Stimulated activated CD8-positive, alpha-beta memory T cell treated with anti-CD3 and anti-CD28 coated beads, Interleukin-15, amount 100 ng/mL, for 4 hours (primary cell): Measurements from ENCODE around the gene PSD4.

Experiments used
- DNase-seq, 2 donors: peaks; one replicate each; pipeline ENCODE4 v3.0.0-alpha.2; 2020; ENCODE audit warnings: low read depth in 2 of 2

Gene PSD4

GRCh38 chr2:113207021-113207420 lies 33.2 kb downstream of the PSD4 start:
- DNase-seq: no peak

GRCh38 chr2:113208396-113208795 lies 34.6 kb downstream of the PSD4 start:
- DNase-seq: no peak

- no peak for DNase-seq
Observed at GRCh38 chr2:113209011-113209645, 35.4 kb downstream of the PSD4 start.

GRCh38 chr2:113209646-113210171 lies 35.9 kb downstream of the PSD4 start:
- DNase-seq: no peak

GRCh38 chr2:113211226-113212105 lies 37.7 kb downstream of the PSD4 start:
- DNase-seq: no peak

GRCh38 chr2:113212245-113213060 lies 38.7 kb downstream of the PSD4 start:
- DNase-seq: no peak

GRCh38 chr2:113213061-113213930 lies 39.5 kb downstream of the PSD4 start:
- no peak for DNase-seq

- DNase-seq: no peak
Observed at GRCh38 chr2:113214141-113214540, 40.4 kb downstream of the PSD4 start.

GRCh38 chr2:113215056-113215455 lies 41.3 kb downstream of the PSD4 start:
- DNase-seq: no peak

- DNase-seq: no peak
Observed at GRCh38 chr2:113216321-113216720, 42.5 kb downstream of the PSD4 start.

GRCh38 chr2:113216891-113217454 lies 43.2 kb downstream of the PSD4 start:
- no peak for DNase-seq

GRCh38 chr2:113217455-113218282 lies 43.9 kb downstream of the PSD4 start:
- no peak for DNase-seq

GRCh38 chr2:113218283-113219091 lies 44.7 kb downstream of the PSD4 start:
- DNase-seq: no peak

- DNase-seq: no peak
Observed at GRCh38 chr2:113219092-113219441, 45.3 kb downstream of the PSD4 start.

GRCh38 chr2:113219525-113219888 lies 45.7 kb downstream of the PSD4 start:
- no peak for DNase-seq

GRCh38 chr2:113219889-113220641 lies 46.3 kb downstream of the PSD4 start:
- no peak for DNase-seq

GRCh38 chr2:113220970-113221708 lies 47.4 kb downstream of the PSD4 start:
- DNase-seq: no peak

GRCh38 chr2:113221846-113222245 lies 48.1 kb downstream of the PSD4 start:
- DNase-seq: no peak
